Endothelial cell of umbilical vein (primary cell): ENCODE data around the gene PKDREJ. TPM values are rescaled to one million over a fixed set of nuclear protein-coding genes. Genes with fewer than 3 reads are reported as not detected.
"Not testable (repeated sequence)": the region's sequence is repeated elsewhere in the genome, so short reads cannot be mapped to it uniquely, and the experiment has no call there.

Source experiments
- Bru-seq: library from RNA; stranded (reverse); fragments of 400-500 nt; gene quantifications from one replicate; lab custom pipeline; 2021; lab: Mats Ljungman, UMichigan
- BruChase-seq, 2 experiments: library from RNA; stranded (reverse); fragments of 400-500 nt; gene quantifications; one replicate each; lab custom pipeline; 2021; lab: Mats Ljungman, UMichigan
- BruUV-seq: library from RNA; stranded (reverse); fragments of 400-500 nt; replicated peaks from 2 replicates; lab custom pipeline; 2021; lab: Mats Ljungman, UMichigan
- CTCF ChIA-PET: fragments of 300-600, 350-600 bp; sonication (Branson Sonifier 250); formaldehyde crosslinking; loops from one replicate; lab custom pipeline; 2021; ENCODE audit warnings: antibody characterized with exemption, inconsistent platforms; lab: Charles Lee
- POLR2A ChIA-PET: fragments of 300-600, 350-600 bp; sonication (Branson Sonifier 250); formaldehyde crosslinking; loops from one replicate; lab custom pipeline; 2021; ENCODE audit warnings: antibody characterized with exemption, inconsistent platforms; lab: Charles Lee
- DNase-seq: peaks from one replicate; pipeline ENCODE4 v3.0.0-alpha.2; 2011; ENCODE audit warnings: low read depth, low spot score
- FAIRE-seq: peaks from 2 replicates; lab custom pipeline; 2011; peaks lifted over from hg19 to GRCh38; lab: Jason Lieb, UNC
- H2AFZ ChIP-seq: 2 replicates; pipeline ENCODE4 v1.6.0; 2012; ENCODE audit warnings: low read depth, low read length, control low read depth, inconsistent platforms
- H3K27ac ChIP-seq: 2 replicates; pipeline ENCODE4 v1.5.1; 2011; ENCODE audit warnings: low read depth, mild to moderate bottlenecking, control low read depth, low read length, moderate library complexity; ENCODE audit not compliant: insufficient read depth
- H3K27me3 ChIP-seq, 2 experiments: 2 replicates each; pipeline versions ENCODE4 v1.6.0 to v1.6.1; 2011; ENCODE audit warnings: low read length in 2 of 2, mixed read lengths in 1 of 2; ENCODE audit not compliant: control insufficient read depth in 2 of 2, insufficient read depth in 2 of 2
- H3K36me3 ChIP-seq, 2 experiments: 2 replicates in 1 of 2; 3 replicates in 1 of 2; pipeline ENCODE4 v1.5.1; 2011; ENCODE audit warnings: low read length in 2 of 2, mild to moderate bottlenecking in 1 of 2, moderate library complexity in 1 of 2; ENCODE audit not compliant: control insufficient read depth in 2 of 2, insufficient read depth in 2 of 2; ENCODE audit errors: extremely low read depth in 1 of 2
- H3K4me1 ChIP-seq: 3 replicates; pipeline ENCODE4 v1.5.1; 2011; ENCODE audit warnings: mild to moderate bottlenecking, low read length; ENCODE audit not compliant: control insufficient read depth, insufficient read depth; ENCODE audit errors: extremely low read depth
- H3K4me2 ChIP-seq: 2 replicates; pipeline ENCODE4 v1.6.1; 2011; ENCODE audit warnings: low read length, control low read depth, mixed read lengths; ENCODE audit not compliant: insufficient read depth
- H3K4me3 ChIP-seq, 3 experiments: fragments of 200-600 bp in 1 of 3; sonication (generic), shearing (Covaris generic) in 1 of 3; replicated peaks in 1 of 3; 2 replicates each; pipeline ENCODE4 v1.5.1; 2011 to 2016; ENCODE audit warnings: control low read depth in 3 of 3, low read length in 3 of 3, mild to moderate bottlenecking in 2 of 3, inconsistent platforms in 1 of 3, low read depth in 1 of 3, moderate library complexity in 1 of 3; ENCODE audit not compliant: insufficient read depth in 1 of 3
- H3K79me2 ChIP-seq: 2 replicates; pipeline ENCODE4 v1.6.0; 2012; ENCODE audit warnings: low read length, inconsistent platforms; ENCODE audit not compliant: control insufficient read depth, insufficient read depth
- H3K9ac ChIP-seq: replicated peaks from 2 replicates; pipeline ENCODE3; 2011; ENCODE audit warnings: low read length, control low read depth; ENCODE audit not compliant: insufficient read depth; ENCODE audit errors: extremely low read depth
- H3K9me1 ChIP-seq: replicated peaks from 3 replicates; pipeline ENCODE4 v1.6.0; 2011; ENCODE audit warnings: mild to moderate bottlenecking, low read length; ENCODE audit not compliant: control insufficient read depth, insufficient read depth; ENCODE audit errors: extremely low read depth
- H3K9me3 ChIP-seq: replicated peaks from 2 replicates; pipeline ENCODE4 v1.5.1; 2012; ENCODE audit warnings: low read length, inconsistent platforms; ENCODE audit not compliant: control insufficient read depth, insufficient read depth
- H4K20me1 ChIP-seq: replicated peaks from 2 replicates; pipeline ENCODE3; 2011; ENCODE audit warnings: mild to moderate bottlenecking, low read length; ENCODE audit not compliant: control insufficient read depth, insufficient read depth; ENCODE audit errors: extremely low read depth
- CTCF ChIP-seq, 2 donors: IDR thresholded peaks; 1 replicate in 1 of 2; 2 replicates in 1 of 2; pipeline ENCODE4 v1.5.1; 2011; ENCODE audit warnings: low read length in 2 of 2, mild to moderate bottlenecking in 2 of 2, moderate library complexity in 2 of 2, control low read depth in 1 of 2, inconsistent platforms in 1 of 2, low read depth in 1 of 2; ENCODE audit not compliant: insufficient read depth in 1 of 2; ENCODE audit errors: extremely low read depth in 1 of 2
- FOS ChIP-seq: IDR thresholded peaks from 2 replicates; pipeline ENCODE4 v1.6.1; 2011; ENCODE audit warnings: mild to moderate bottlenecking, low read length, moderate library complexity, borderline replicate concordance; ENCODE audit not compliant: insufficient read depth
- MYC ChIP-seq: IDR thresholded peaks from one replicate; pipeline ENCODE4 v1.6.1; 2011; ENCODE audit warnings: mild to moderate bottlenecking, low read depth, low read length
- POLR2AphosphoS5 ChIP-seq: IDR thresholded peaks from 2 replicates; pipeline ENCODE4 v1.6.1; 2012; ENCODE audit warnings: low read depth, mild to moderate bottlenecking, control low read depth, low read length, moderate library complexity; ENCODE audit not compliant: insufficient read depth
- dilution Hi-C: fragments of 300-500 bp; cut with MboI; formaldehyde crosslinking; loops from one replicate; pipeline ENCODE4 v1.15.0; 2019; ENCODE audit warnings: low sequenced_read_pairs; ENCODE audit not compliant: extremely low pct_ligation_motif_present
- intact Hi-C: fragments of 100-400 bp; cut with micrococcal nuclease; formaldehyde crosslinking; loops from one replicate; pipeline ENCODE4 v1.10.0; 2022
- long read RNA-seq: library from polyadenylated mRNA; stranded (forward); transcript quantifications from one replicate; pipeline ENCODE4 v2.0.0, GENCODE V29; 2021
- polyA minus RNA-seq, 3 experiments: library from RNA; depleted of rRNA, polyadenylated mRNA; stranded (reverse); fragments of >200 nt; gene quantifications; 1 replicate in 1 of 3; 2 replicates in 2 of 3; pipeline ENCODE4 v1.2.3, GENCODE V29; 2011
- polyA plus RNA-seq, 4 experiments: library from polyadenylated mRNA; depleted of rRNA in 3 of 4; stranded (reverse) in 3 of 4; unstranded in 1 of 4; fragments of >200 nt; gene quantifications; 2 replicates each; pipeline versions ENCODE4 v1.2.1 to v1.2.3, GENCODE V29; 2011 to 2012; ENCODE audit warnings: missing spikeins in 1 of 4
- total RNA-seq: library from RNA; stranded (reverse); gene quantifications from 2 replicates; pipeline ENCODE4 v1.2.3, GENCODE V29; 2021

The PKDREJ gene, protein sequence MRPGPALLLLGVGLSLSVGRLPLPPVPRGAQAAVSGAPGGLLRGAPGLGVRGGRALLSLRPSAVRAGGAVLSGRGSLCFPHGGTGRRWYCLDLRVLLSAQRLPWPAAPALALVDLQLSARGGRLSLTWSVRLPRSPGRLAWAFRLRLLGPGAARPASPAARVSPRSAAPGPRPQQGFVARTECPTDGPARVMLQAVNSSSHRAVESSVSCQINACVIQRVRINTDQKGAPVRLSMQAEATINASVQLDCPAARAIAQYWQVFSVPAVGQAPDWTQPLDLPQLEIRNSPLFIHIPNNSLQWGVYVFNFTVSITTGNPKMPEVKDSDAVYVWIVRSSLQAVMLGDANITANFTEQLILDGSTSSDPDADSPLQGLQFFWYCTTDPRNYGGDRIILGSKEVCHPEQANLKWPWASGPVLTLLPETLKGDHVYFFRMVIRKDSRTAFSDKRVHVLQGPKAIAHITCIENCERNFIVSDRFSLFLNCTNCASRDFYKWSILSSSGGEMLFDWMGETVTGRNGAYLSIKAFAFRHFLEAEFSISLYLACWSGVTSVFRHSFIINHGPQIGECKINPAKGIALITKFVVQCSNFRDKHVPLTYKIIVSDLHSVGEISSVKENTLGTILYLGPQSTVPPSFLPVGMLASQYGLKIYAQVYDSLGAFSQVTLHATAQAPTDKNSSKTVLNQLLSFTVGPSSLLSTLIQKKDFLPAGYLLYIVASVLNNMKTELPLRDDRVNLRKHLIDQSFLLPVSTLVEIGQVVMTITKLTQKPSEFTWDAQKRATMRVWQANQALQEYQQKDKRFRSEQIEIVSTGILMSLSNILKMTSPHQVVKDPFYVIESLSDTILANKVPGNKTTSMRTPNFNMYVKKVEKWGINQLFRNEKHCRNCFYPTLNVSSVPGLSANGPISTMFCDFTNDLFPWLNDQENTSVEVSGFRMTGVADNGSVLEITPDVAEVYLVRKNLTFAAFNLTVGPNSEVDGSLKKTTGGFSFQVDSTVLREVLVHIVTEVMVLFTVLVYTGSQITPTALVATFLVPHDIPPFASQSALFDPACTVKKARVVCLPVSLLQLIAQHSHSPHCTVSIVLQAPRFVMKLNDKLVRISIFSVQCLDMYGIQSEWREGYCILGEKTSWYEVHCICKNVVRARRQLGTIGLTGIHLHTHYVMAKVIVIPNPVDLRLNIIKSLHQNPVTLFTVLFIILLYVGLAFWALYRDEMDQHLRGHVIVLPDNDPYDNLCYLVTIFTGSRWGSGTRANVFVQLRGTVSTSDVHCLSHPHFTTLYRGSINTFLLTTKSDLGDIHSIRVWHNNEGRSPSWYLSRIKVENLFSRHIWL (N-terminal part only)
- total RNA-seq: not detected in 2 replicates
- not detected in 2 replicates for polyA plus RNA-seq
- not detected in 2 replicates for polyA plus RNA-seq (2011; cell fraction: cytosol; rRNA removed)
- not detected in 2 replicates for polyA plus RNA-seq (2011; cell fraction: nucleus; rRNA removed)
- 0.03 TPM in 2 replicates for polyA plus RNA-seq (2012)
- not detected in 2 replicates for polyA minus RNA-seq
- polyA minus RNA-seq (2011; cell fraction: cytosol; rRNA and poly(A)+ RNA removed): not detected
- polyA minus RNA-seq (2011; cell fraction: nucleus; rRNA and poly(A)+ RNA removed): not detected in 2 replicates
- not detected for Bru-seq, nascent RNA
- BruChase-seq, experiment 1, labeled RNA remaining after a 6-hour chase: not detected
- not detected for BruChase-seq, experiment 2, labeled RNA remaining after a 2-hour chase
- long read RNA-seq: 0 reads

GRCh38 chr22:46263216-46263590 is at the start of gene PKDREJ:
Gene PKDREJ, minus strand, starts transcription at chr22:46263343. Its CDS starts 21 bp downstream, at chr22:46263322.
- no peak within 1 kb of the TSS for H3K4me2 ChIP-seq
- POLR2A ChIA-PET: no interaction called here

GRCh38 chr22:46312848-46313247 is 49.7 kb upstream of the PKDREJ start:
- BruUV-seq, H4K20me1 ChIP-seq, H3K9me3 ChIP-seq, H3K4me2 ChIP-seq, POLR2A ChIA-PET, H3K4me1 ChIP-seq, DNase-seq, H2AFZ ChIP-seq, dilution Hi-C loops, intact Hi-C loops, H3K27me3 ChIP-seq, H3K27ac ChIP-seq, H3K9me1 ChIP-seq, FAIRE-seq, H3K9ac ChIP-seq, H3K4me3 ChIP-seq: not testable (repeated sequence)
- H3K79me2 ChIP-seq: peaks cover 37% of the 10 kb centered on the region
- H3K36me3 ChIP-seq: peaks cover 2 to 16% of the 10 kb centered on the region in 2 experiments
- CTCF ChIA-PET: interaction anchor here (0.7 to 6.3 kb wide), 8 partner anchors 11 to 316 kb away, joined by 3 to 111 read pairs (median 4); partner anchors contain the start of genes TRMU and TTC38

More at GRCh38 chr22:46263216-46263590, at the start of gene PKDREJ:
- H3K9me3 ChIP-seq: no peaks in the 10 kb centered on the region
- TF ChIP-seq POLR2AphosphoS5 (no peak), CTCF (IDR thresholded peaks at IDR 0.05; ENCODE audit: extremely low read depth in 1 of 2, insufficient read depth in 1 of 2, low read depth in 1 of 2, low read length in 2 of 2) (no peak), MYC (no peak), FOS (no peak)
- no TSS peak for BruUV-seq
- H3K27me3 ChIP-seq: peaks cover 31 to 34% of the 10 kb centered on the region in 2 experiments
- H2AFZ ChIP-seq: peak within 1 kb of the TSS; percentile 75
- dilution Hi-C loops (no loop called here), intact Hi-C loops (no loop called here)
- CTCF ChIA-PET: interaction anchor here (0.6 to 3.6 kb wide), 6 partner anchors 9 to 140 kb away, joined by 3 to 11 read pairs (median 3); partner anchors contain the start of gene CDPF1
- no peak within 1 kb of the TSS for H3K9ac ChIP-seq
- no peaks in the 10 kb centered on the region for H3K36me3 ChIP-seq
- no peak for FAIRE-seq
- no peak for DNase-seq
- H3K27ac ChIP-seq: no peak within 1 kb of the TSS
- peaks cover 5% of the 10 kb centered on the region for H3K4me1 ChIP-seq
- peaks cover under 1% of the 10 kb centered on the region for H3K79me2 ChIP-seq
- no peaks in the 10 kb centered on the region for H3K9me1 ChIP-seq
- no peak within 1 kb of the TSS for H3K4me3 ChIP-seq
- H4K20me1 ChIP-seq: no peaks in the 10 kb centered on the region
